T-cell (primary cell): Measurements from ENCODE around the gene CCSER1. TPM values are rescaled to one million over a fixed set of nuclear protein-coding genes. Genes with fewer than 3 reads are reported as not detected.

ENCODE experiments used
- ATAC-seq, 4 experiments: fragments of 200-7000 bp in 3 of 4; fragments of 150-1000 bp in 1 of 4; cut with Tn5 transposase; replicated peaks in 1 of 4; 1 replicate in 3 of 4; 2 replicates in 1 of 4; pipeline ENCODE4 v1.10.0; 2021; ENCODE audit warnings: moderate library complexity in 3 of 4, mild to moderate bottlenecking in 2 of 4, moderate number of reproducible peaks in 1 of 4
- CTCF ChIA-PET, 2 donors: fragments of 300-600 bp; sonication (Branson Sonifier 250); formaldehyde crosslinking; loops; one replicate each; lab custom pipeline; 2022; ENCODE audit warnings: antibody characterized with exemption in 2 of 2; lab: Charles Lee
- POLR2A ChIA-PET, 2 donors: fragments of 300-600 bp; sonication (Branson Sonifier 250); formaldehyde crosslinking; loops; one replicate each; lab custom pipeline; 2022; ENCODE audit warnings: antibody characterized with exemption in 2 of 2; lab: Charles Lee
- DNase-seq, 35 experiments: peaks; one replicate each; pipeline versions ENCODE4 v3.0.0 to v3.0.0-alpha.2; 2013 to 2023
- H3K27ac ChIP-seq: one replicate; pipeline ENCODE4 v1.5.1; 2013; ENCODE audit warnings: low read length
- H3K27me3 ChIP-seq, 2 experiments: replicated peaks in 1 of 2; 1 replicate in 1 of 2; 2 replicates in 1 of 2; pipeline versions ENCODE4 v1.6.1 to v1.7.0; 2013; ENCODE audit warnings: low read length in 1 of 2, mixed read lengths in 1 of 2; ENCODE audit not compliant: control insufficient read depth in 2 of 2, insufficient read depth in 2 of 2; ENCODE audit errors: extremely low read depth in 1 of 2
- H3K36me3 ChIP-seq, 2 donors: 1 replicate in 1 of 2; 2 replicates in 1 of 2; pipeline versions ENCODE4 v1.6.1 to v1.7.0; 2013; ENCODE audit warnings: low read length in 1 of 2; ENCODE audit not compliant: control insufficient read depth in 2 of 2, insufficient read depth in 1 of 2; ENCODE audit errors: extremely low read depth in 1 of 2
- H3K4me1 ChIP-seq, 2 experiments: 1 replicate in 1 of 2; 2 replicates in 1 of 2; pipeline versions ENCODE4 v1.6.1 to v1.7.0; 2013; ENCODE audit warnings: low read length in 2 of 2, mixed read lengths in 1 of 2; ENCODE audit not compliant: insufficient read depth in 2 of 2, control insufficient read depth in 1 of 2; ENCODE audit errors: extremely low read depth in 1 of 2
- H3K4me3 ChIP-seq, 2 donors: 1 replicate in 1 of 2; 2 replicates in 1 of 2; pipeline versions ENCODE4 v1.5.1 to v1.7.0; 2013; ENCODE audit warnings: mild to moderate bottlenecking in 2 of 2, low read length in 1 of 2, moderate library complexity in 1 of 2; ENCODE audit not compliant: control insufficient read depth in 1 of 2; ENCODE audit errors: extremely low read depth in 1 of 2
- H3K9me3 ChIP-seq: 2 replicates; pipeline ENCODE4 v1.7.0; 2013
- H3K27ac Mint-ChIP-seq, 2 donors: one replicate each; pipeline ENCODE4 v1.8.0; 2020 to 2021; ENCODE audit warnings: mild to moderate bottlenecking in 2 of 2, mixed read lengths in 2 of 2
- H3K27me3 Mint-ChIP-seq, 2 donors: one replicate each; pipeline ENCODE4 v1.8.0; 2021 to 2022; ENCODE audit warnings: mixed read lengths in 2 of 2
- H3K36me3 Mint-ChIP-seq: one replicate; pipeline ENCODE4 v1.8.0; 2021; ENCODE audit warnings: mixed read lengths
- H3K4me1 Mint-ChIP-seq, 3 donors: one replicate each; pipeline ENCODE4 v1.8.0; 2020 to 2022; ENCODE audit warnings: mixed read lengths in 3 of 3, mild to moderate bottlenecking in 1 of 3
- H3K4me3 Mint-ChIP-seq, 3 donors: one replicate each; pipeline ENCODE4 v1.8.0; 2020 to 2022; ENCODE audit warnings: mild to moderate bottlenecking in 3 of 3, mixed read lengths in 3 of 3, moderate library complexity in 3 of 3
- H3K9me3 Mint-ChIP-seq, 3 donors: one replicate each; pipeline ENCODE4 v1.8.0; 2020 to 2022; ENCODE audit warnings: mixed read lengths in 3 of 3
- WGBS: methylation state at CpG from one replicate; pipeline ENCODE4 v1.1.5; 2013; ENCODE audit warnings: missing lambda C conversion rate; ENCODE audit not compliant: insufficient coverage; 5-methylcytosine and 5-hydroxymethylcytosine counted together
- total RNA-seq, 35 experiments: library from RNA in 6 of 35; stranded (reverse) in 6 of 35; fragments of 120-200 nt in 1 of 35; gene quantifications; one replicate each; pipeline versions ENCODE4 v1.2.1 to v1.2.4 and lab custom pipeline; 2013 to 2026

Gene CCSER1
- total RNA-seq, 5 donors from 2014 or later (not counting 1 experiment from before 2014, with no cell fraction given) = 0.35 to 1.4 (median 0.98) TPM

DNA sequence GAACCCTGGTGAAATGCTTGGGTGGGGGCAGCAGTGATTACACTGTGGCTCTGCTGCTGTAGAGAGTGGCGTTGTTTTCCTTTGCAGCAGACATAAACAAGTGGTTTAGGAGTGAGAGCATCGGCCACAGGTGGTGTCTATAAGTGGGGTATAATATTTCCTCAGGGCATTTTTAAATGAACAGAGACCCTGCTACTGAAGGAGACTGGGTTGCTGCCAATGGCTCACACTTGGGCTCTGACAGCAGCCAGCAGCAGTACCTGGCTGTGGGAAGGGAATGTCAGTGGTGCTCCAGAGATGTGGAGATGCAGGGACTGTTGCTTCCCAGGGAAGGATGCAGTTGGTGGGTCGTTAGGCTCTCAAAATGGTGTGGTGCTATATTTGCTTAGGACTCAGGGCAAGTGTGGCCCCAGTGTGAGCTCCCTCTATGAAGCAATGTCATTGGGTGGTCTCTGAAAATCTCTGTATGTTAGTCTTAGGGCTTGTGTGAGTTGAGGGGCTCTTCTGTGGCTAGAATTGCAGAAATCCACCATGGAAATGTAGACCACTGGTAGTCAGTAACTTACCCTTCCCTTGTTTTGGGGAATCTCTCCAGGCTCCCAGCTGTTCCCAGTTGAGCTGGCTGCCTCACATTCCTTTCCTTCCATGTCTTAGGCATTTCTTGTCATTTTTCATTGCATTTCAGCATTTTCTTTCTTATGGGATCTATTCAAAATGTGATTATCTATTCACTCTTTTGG is 1153.5 kb downstream of the CCSER1 start:
- H3K36me3 Mint-ChIP-seq = no peaks in the 10 kb centered on the region
- ATAC-seq (no peak), DNase-seq (no peak)
- no peak overlapping the region for H3K4me3 ChIP-seq
- no peak overlapping the region for H3K27ac ChIP-seq
- H3K27me3 ChIP-seq = no peaks in the 10 kb centered on the region
- H3K4me3 Mint-ChIP-seq = no peak overlapping the region
- WGBS = 62% methylated on average over 3 of the region's 3 CpGs
- peaks cover 12 to 25% (median 18%) of the 10 kb centered on the region in 3 donors for H3K9me3 Mint-ChIP-seq
- H3K27ac Mint-ChIP-seq = no peak overlapping the region
- CTCF ChIA-PET = no interaction called here
- no peaks in the 10 kb centered on the region for H3K36me3 ChIP-seq
- no peaks in the 10 kb centered on the region for H3K4me1 ChIP-seq
- POLR2A ChIA-PET = no interaction called here
- H3K4me1 Mint-ChIP-seq = no peaks in the 10 kb centered on the region
- H3K9me3 ChIP-seq = no peaks in the 10 kb centered on the region
- no peaks in the 10 kb centered on the region for H3K27me3 Mint-ChIP-seq

DNA sequence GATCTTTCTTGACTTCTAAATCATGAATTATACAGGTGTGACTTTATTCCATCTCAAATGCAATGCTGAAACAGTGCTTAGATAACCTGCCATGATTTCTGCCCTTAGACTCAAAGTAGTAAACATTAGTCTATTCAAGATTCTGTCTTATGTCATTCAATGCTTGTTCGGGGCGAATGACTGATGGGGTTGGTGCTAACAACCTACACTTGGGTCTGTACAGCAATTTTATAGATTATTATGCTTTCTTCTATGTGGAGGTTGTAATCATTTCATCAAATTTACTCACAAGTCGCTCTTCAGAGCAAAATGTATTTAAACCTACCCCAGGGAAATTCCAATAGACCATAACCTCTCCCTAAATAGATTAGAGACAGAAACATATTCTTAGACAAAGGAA is 1155.0 kb downstream of the CCSER1 start:
- no peaks in the 10 kb centered on the region for H3K36me3 Mint-ChIP-seq
- CTCF ChIA-PET = no interaction called here
- Histone ChIP-seq H3K4me1 (no peaks in the 10 kb centered on the region), H3K36me3 (no peaks in the 10 kb centered on the region), H3K9me3 (no peaks in the 10 kb centered on the region), H3K27ac (no peak overlapping the region), H3K27me3 (no peaks in the 10 kb centered on the region), H3K4me3 (no peak overlapping the region)
- no peaks in the 10 kb centered on the region for H3K4me1 Mint-ChIP-seq
- WGBS = no CpG with 5 or more reads among the region's 3 CpGs
- H3K27me3 Mint-ChIP-seq = no peaks in the 10 kb centered on the region
- POLR2A ChIA-PET = no interaction called here
- H3K4me3 Mint-ChIP-seq = no peak overlapping the region
- peaks cover 6 to 21% (median 18%) of the 10 kb centered on the region in 3 donors for H3K9me3 Mint-ChIP-seq
- ATAC-seq = no peak
- DNase-seq = no peak
- H3K27ac Mint-ChIP-seq = no peak overlapping the region

DNA sequence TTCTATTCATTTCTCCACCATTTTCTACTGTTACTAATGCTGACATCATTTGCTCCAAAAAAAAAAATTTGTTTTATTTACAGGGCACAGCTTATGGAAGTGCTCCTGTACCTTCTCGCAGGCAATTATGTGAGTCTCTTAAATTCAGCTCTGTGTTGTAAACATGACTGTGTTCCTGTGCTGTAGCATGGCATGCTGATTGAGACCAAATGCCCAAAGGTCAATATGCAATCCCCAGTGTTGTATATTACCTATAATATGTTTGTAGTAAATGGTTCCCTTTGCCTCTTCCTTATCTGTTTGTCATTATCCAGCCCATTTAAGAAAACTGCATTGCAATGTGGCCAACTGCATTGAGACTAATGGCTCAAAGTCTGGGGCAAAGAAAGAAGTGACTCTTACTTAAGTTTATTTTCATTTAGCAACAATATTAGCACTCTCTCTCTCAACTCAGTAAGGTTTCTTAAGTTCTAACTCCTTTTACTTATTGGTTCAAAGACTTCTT is 1156.6 kb downstream of the CCSER1 start:
- no peaks in the 10 kb centered on the region for H3K9me3 ChIP-seq
- Mint-ChIP-seq H3K4me1 (no peaks in the 10 kb centered on the region), H3K27me3 (no peaks in the 10 kb centered on the region), H3K36me3 (no peaks in the 10 kb centered on the region), H3K27ac (no peak overlapping the region), H3K4me3 (no peak overlapping the region), H3K9me3 (peaks cover 4 to 18% (median 11%) of the 10 kb centered on the region in 3 donors)
- DNase-seq = no peak
- H3K27me3 ChIP-seq = no peaks in the 10 kb centered on the region
- no peak overlapping the region for H3K4me3 ChIP-seq
- ChIA-PET POLR2A (no interaction called here), CTCF (no interaction called here)
- no peaks in the 10 kb centered on the region for H3K4me1 ChIP-seq
- H3K27ac ChIP-seq = no peak overlapping the region
- no peaks in the 10 kb centered on the region for H3K36me3 ChIP-seq
- WGBS = no CpG with 5 or more reads among the region's 1 CpG
- ATAC-seq = no peak

DNA sequence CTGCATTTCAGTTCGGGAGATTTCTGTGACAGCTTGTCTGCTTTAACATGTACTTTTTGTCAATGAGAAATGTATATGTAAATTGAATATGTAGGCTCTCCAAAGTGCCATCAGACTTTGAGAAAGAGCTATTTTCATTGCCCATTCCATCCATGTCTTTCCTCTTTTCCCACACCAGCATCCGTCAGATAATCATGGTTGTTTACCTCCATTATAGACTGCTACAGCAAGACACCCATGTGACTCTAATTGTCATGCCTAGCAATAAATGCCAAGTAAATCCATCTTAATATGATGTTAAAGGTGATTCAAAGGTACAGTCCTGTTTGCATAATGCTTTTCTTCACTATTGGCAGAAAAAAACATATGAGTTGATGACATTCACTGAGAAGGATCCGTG is 1157.3 kb downstream of the CCSER1 start:
- H3K9me3 Mint-ChIP-seq = peaks cover 4 to 18% (median 9%) of the 10 kb centered on the region in 3 donors
- H3K36me3 Mint-ChIP-seq = no peaks in the 10 kb centered on the region
- DNase-seq = no peak
- WGBS = no CpG with 5 or more reads among the region's 3 CpGs
- Histone ChIP-seq H3K9me3 (no peaks in the 10 kb centered on the region), H3K27me3 (no peaks in the 10 kb centered on the region), H3K27ac (no peak overlapping the region), H3K4me3 (no peak overlapping the region), H3K4me1 (no peaks in the 10 kb centered on the region), H3K36me3 (no peaks in the 10 kb centered on the region)
- no peaks in the 10 kb centered on the region for H3K27me3 Mint-ChIP-seq
- H3K27ac Mint-ChIP-seq = no peak overlapping the region
- POLR2A ChIA-PET = no interaction called here
- no peak for ATAC-seq
- no peaks in the 10 kb centered on the region for H3K4me1 Mint-ChIP-seq
- no peak overlapping the region for H3K4me3 Mint-ChIP-seq
- CTCF ChIA-PET = no interaction called here

DNA sequence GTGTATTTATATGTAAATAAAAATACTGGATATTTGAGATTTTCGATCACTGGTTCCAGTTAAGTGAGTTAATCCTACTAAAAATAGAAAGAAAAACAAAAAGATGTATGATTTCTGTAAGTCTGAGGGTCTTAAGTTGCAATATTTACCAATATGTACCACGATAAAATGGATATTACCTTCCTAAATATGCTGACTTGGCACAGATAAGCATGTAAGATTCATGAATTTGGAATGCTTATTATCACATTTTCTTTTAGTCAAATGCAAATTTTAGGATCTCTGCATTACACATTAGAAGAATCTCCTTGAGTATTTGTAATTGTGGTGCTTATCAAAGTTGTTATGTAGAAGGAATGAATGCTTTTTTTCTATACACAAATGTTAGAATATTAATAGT is 1158.3 kb downstream of the CCSER1 start:
- ChIA-PET CTCF (no interaction called here), POLR2A (no interaction called here)
- Mint-ChIP-seq H3K27me3 (no peaks in the 10 kb centered on the region), H3K9me3 (peaks cover 7 to 18% (median 10%) of the 10 kb centered on the region in 3 donors), H3K4me1 (no peaks in the 10 kb centered on the region), H3K4me3 (no peak overlapping the region), H3K36me3 (no peaks in the 10 kb centered on the region), H3K27ac (no peak overlapping the region)
- Histone ChIP-seq H3K4me3 (no peak overlapping the region), H3K36me3 (no peaks in the 10 kb centered on the region), H3K27ac (no peak overlapping the region), H3K4me1 (no peaks in the 10 kb centered on the region), H3K27me3 (no peaks in the 10 kb centered on the region), H3K9me3 (no peaks in the 10 kb centered on the region)
- WGBS = no CpG with 5 or more reads among the region's 2 CpGs
- DNase-seq (no peak), ATAC-seq (no peak)

DNA sequence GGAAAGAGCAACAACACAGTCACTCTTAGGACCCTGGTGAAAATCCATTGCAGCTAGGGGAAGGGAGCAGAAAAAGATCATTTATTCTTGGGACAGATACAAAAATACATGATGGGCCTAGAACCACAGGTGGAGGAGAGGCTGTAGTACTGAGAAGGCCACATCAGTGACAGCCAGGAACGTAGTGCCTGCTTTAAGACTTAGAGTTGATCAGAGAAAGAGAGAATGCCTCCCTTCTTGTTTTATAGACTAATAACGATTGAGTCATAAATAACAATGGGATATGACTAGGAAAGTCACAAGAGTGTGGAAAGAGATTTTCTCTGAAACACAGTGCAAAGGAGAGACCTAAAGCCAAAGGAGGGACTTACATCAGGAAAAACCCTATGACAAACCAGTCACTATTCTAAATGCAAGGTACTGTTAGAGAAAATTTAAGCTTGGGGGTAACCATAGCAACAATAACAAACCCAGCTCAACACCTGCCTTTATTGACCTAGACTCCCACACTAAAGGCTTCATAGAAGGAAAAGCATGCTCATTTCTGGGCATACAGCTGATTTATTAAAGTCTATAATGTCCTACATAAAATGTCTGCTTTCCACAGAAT is 1161.6 kb downstream of the CCSER1 start:
- Mint-ChIP-seq H3K27me3 (no peaks in the 10 kb centered on the region), H3K4me1 (no peaks in the 10 kb centered on the region), H3K4me3 (no peak overlapping the region), H3K9me3 (peaks cover 6 to 21% (median 13%) of the 10 kb centered on the region in 3 donors), H3K27ac (no peak overlapping the region), H3K36me3 (no peaks in the 10 kb centered on the region)
- ATAC-seq = no peak
- Histone ChIP-seq H3K4me3 (no peak overlapping the region), H3K9me3 (no peaks in the 10 kb centered on the region), H3K36me3 (no peaks in the 10 kb centered on the region), H3K27ac (no peak overlapping the region), H3K4me1 (no peaks in the 10 kb centered on the region), H3K27me3 (no peaks in the 10 kb centered on the region)
- POLR2A ChIA-PET = no interaction called here
- WGBS = 40% methylated on average over 1 of the region's 2 CpGs
- DNase-seq = no peak
- CTCF ChIA-PET = no interaction called here
